CD14-positive monocyte (primary cell): Measurements from ENCODE around the gene CEP128. TPM values are rescaled to one million over a fixed set of nuclear protein-coding genes. Genes with fewer than 3 reads are reported as not detected.

Source experiments
- DNase-seq, 3 donors: peaks; one replicate each; pipeline ENCODE4 v3.0.0-alpha.2; 2011 to 2022
- H2AFZ ChIP-seq: 2 replicates; pipeline ENCODE4 v1.6.0; 2012; ENCODE audit warnings: mild to moderate bottlenecking, low read depth, low read length, inconsistent platforms; ENCODE audit not compliant: insufficient read depth, poor library complexity, severe bottlenecking
- H3K27ac ChIP-seq, 2 donors: 1 replicate in 1 of 2; 2 replicates in 1 of 2; pipeline ENCODE4 v1.5.1; 2012 to 2013; ENCODE audit warnings: low read length in 2 of 2, control low read depth in 1 of 2, inconsistent platforms in 1 of 2, low read depth in 1 of 2, mild to moderate bottlenecking in 1 of 2
- H3K27me3 ChIP-seq, 2 donors: one replicate each; pipeline versions ENCODE4 v1.6.0 to v1.6.1; 2011 to 2013; ENCODE audit warnings: low read length in 2 of 2; ENCODE audit not compliant: control insufficient read depth in 2 of 2, insufficient read depth in 2 of 2
- H3K36me3 ChIP-seq, 2 donors: replicated peaks in 1 of 2; 1 replicate in 1 of 2; 2 replicates in 1 of 2; pipeline versions ENCODE4 v1.5.1 to v1.6.1; 2012 to 2013; ENCODE audit warnings: low read length in 2 of 2, control low read depth in 1 of 2, inconsistent platforms in 1 of 2, mild to moderate bottlenecking in 1 of 2; ENCODE audit not compliant: insufficient read depth in 2 of 2, control insufficient read depth in 1 of 2
- H3K4me1 ChIP-seq, 2 donors: 1 replicate in 1 of 2; 2 replicates in 1 of 2; pipeline versions ENCODE4 v1.5.1 to v1.6.1; 2012 to 2013; ENCODE audit warnings: low read length in 2 of 2, control low read depth in 1 of 2, inconsistent platforms in 1 of 2, mild to moderate bottlenecking in 1 of 2, moderate library complexity in 1 of 2; ENCODE audit not compliant: insufficient read depth in 2 of 2, control insufficient read depth in 1 of 2
- H3K4me2 ChIP-seq: replicated peaks from 2 replicates; pipeline ENCODE3; 2012; ENCODE audit warnings: low read length, moderate library complexity, mild to moderate bottlenecking; ENCODE audit not compliant: poor library complexity, severe bottlenecking; ENCODE audit errors: extremely low read depth
- H3K4me3 ChIP-seq, 3 experiments: fragments of 200-600 bp in 1 of 3; sonication (generic) in 1 of 3; replicated peaks in 1 of 3; 1 replicate in 2 of 3; 2 replicates in 1 of 3; pipeline ENCODE4 v1.5.1; 2011 to 2013; ENCODE audit warnings: low read length in 3 of 3, mild to moderate bottlenecking in 3 of 3, control low read depth in 2 of 3, low read depth in 2 of 3, inconsistent platforms in 1 of 3, moderate library complexity in 1 of 3
- H3K79me2 ChIP-seq: 2 replicates; pipeline ENCODE4 v1.6.0; 2012; ENCODE audit warnings: mild to moderate bottlenecking, control low read depth, inconsistent platforms, low read length, moderate library complexity; ENCODE audit not compliant: insufficient read depth
- H3K9ac ChIP-seq: 2 replicates; pipeline ENCODE4 v1.6.0; 2017; ENCODE audit warnings: low read length, mild to moderate bottlenecking; ENCODE audit not compliant: insufficient read depth, poor library complexity, severe bottlenecking
- H3K9me3 ChIP-seq, 2 donors: replicated peaks in 1 of 2; 1 replicate in 1 of 2; 2 replicates in 1 of 2; pipeline versions ENCODE4 v1.5.1 to v1.6.1; 2012 to 2013; ENCODE audit warnings: low read length in 2 of 2, control low read depth in 1 of 2; ENCODE audit not compliant: control insufficient read depth in 1 of 2, insufficient read depth in 1 of 2
- H4K20me1 ChIP-seq: 2 replicates; pipeline ENCODE4 v1.6.0; 2012; ENCODE audit warnings: mild to moderate bottlenecking, low read length, control low read depth, moderate library complexity; ENCODE audit not compliant: insufficient read depth
- H3K27ac Mint-ChIP-seq, 7 donors: one replicate each; pipeline ENCODE4 v1.8.0; 2020; ENCODE audit warnings: mild to moderate bottlenecking in 7 of 7, mixed read lengths in 7 of 7, moderate library complexity in 6 of 7, inconsistent platforms in 2 of 7
- H3K27me3 Mint-ChIP-seq, 3 donors: one replicate each; pipeline ENCODE4 v1.8.0; 2021 to 2022; ENCODE audit warnings: low read depth in 3 of 3, mild to moderate bottlenecking in 3 of 3, mixed read lengths in 3 of 3, moderate library complexity in 3 of 3, inconsistent platforms in 1 of 3
- H3K36me3 Mint-ChIP-seq, 2 donors: one replicate each; pipeline ENCODE4 v1.8.0; 2020; ENCODE audit warnings: mixed read lengths in 2 of 2, inconsistent platforms in 1 of 2, mild to moderate bottlenecking in 1 of 2
- H3K4me1 Mint-ChIP-seq: one replicate; pipeline ENCODE4 v1.8.0; 2020; ENCODE audit warnings: mild to moderate bottlenecking, mixed read lengths
- H3K4me3 Mint-ChIP-seq, 2 donors: one replicate each; pipeline ENCODE4 v1.8.0; 2020; ENCODE audit warnings: mild to moderate bottlenecking in 2 of 2, mixed read lengths in 2 of 2, moderate library complexity in 1 of 2
- H3K9me3 Mint-ChIP-seq, 7 donors: one replicate each; pipeline ENCODE4 v1.8.0; 2020 to 2022; ENCODE audit warnings: mixed read lengths in 7 of 7, mild to moderate bottlenecking in 6 of 7, moderate library complexity in 6 of 7, inconsistent platforms in 2 of 7
- CTCF ChIP-seq: fragments of 200-600 bp; IDR thresholded peaks from one replicate; pipeline ENCODE4 v1.8.0; 2022; ENCODE audit warnings: antibody characterized with exemption, mild to moderate bottlenecking
- WGBS: methylation state at CpG from one replicate; pipeline ENCODE4 v1.1.5; 2013; ENCODE audit warnings: missing lambda C conversion rate; ENCODE audit not compliant: insufficient coverage; 5-methylcytosine and 5-hydroxymethylcytosine counted together
- intact Hi-C, 2 donors: fragments of 100-400 bp; cut with micrococcal nuclease; formaldehyde crosslinking; loops; one replicate each; pipeline versions ENCODE4 v1.15.0 to v1.15.1; 2023
- polyA plus RNA-seq, 3 donors: library from polyadenylated mRNA; depleted of rRNA in 1 of 3; unstranded in 2 of 3; stranded (reverse) in 1 of 3; fragments of 300-500 nt in 2 of 3; fragments of >200 nt in 1 of 3; fragmentation: Illumina TruSeq in 2 of 3; gene quantifications; 1 replicate in 2 of 3; 2 replicates in 1 of 3; pipeline ENCODE4 v1.2.3, GENCODE V29; 2012 to 2021

The CEP128 gene
- polyA plus RNA-seq, 3 donors: 0.41 to 0.88 (median 0.62) TPM

- Mint-ChIP-seq H3K27me3 (peaks cover 0 to 1% (median 0%) of the 10 kb centered on the region in 3 donors), H3K36me3 (no peaks in the 10 kb centered on the region), H3K4me1 (no peaks in the 10 kb centered on the region), H3K4me3 (no peak overlapping the region), H3K27ac (no peak overlapping the region), H3K9me3 (peaks cover 0 to 10% (median 6%) of the 10 kb centered on the region in 7 donors)
- no peaks in the 10 kb centered on the region for H3K27me3 ChIP-seq
- no peaks in the 10 kb centered on the region for H3K36me3 ChIP-seq
- no peaks in the 10 kb centered on the region for H3K4me1 ChIP-seq
- H3K9ac ChIP-seq: no peak overlapping the region
- no peak overlapping the region for H3K27ac ChIP-seq
- no peak for TF ChIP-seq CTCF
- DNase-seq: no peak
- no peak overlapping the region for H3K4me2 ChIP-seq
- no peak overlapping the region for H2AFZ ChIP-seq
- H3K4me3 ChIP-seq: no peak overlapping the region
- no CpG with 5 or more reads among the region's 1 CpG for WGBS
- H4K20me1 ChIP-seq: no peaks in the 10 kb centered on the region
- intact Hi-C loops: no loop called here
- H3K9me3 ChIP-seq: peaks cover 0 to 14% of the 10 kb centered on the region in 2 donors
- H3K79me2 ChIP-seq: no peaks in the 10 kb centered on the region
Observed at GRCh38 chr14:80456209-80456608, 485.3 kb downstream of the CEP128 start.

DNA sequence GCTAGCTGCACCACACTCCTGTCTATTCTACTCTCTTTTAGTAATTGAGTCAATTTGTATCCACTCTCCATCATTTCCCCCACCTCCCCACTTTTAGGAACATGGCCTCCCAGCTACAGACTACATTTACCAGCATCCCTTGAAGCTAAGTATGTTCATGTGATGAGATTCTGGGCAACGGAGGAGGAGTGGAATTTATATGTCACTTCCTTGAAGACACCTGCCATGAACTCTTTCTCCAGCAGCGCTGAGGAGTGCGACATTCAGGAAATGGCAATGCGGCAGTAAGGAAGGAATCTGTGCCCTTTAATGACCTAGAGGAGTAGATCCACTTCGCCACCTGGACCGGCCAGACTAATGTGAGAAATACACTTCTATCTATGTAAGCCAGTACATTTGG lies 486.5 kb downstream of the CEP128 start:
- no peaks in the 10 kb centered on the region for H3K4me1 Mint-ChIP-seq
- no peaks in the 10 kb centered on the region for H3K27me3 ChIP-seq
- no peaks in the 10 kb centered on the region for H3K79me2 ChIP-seq
- no CpG with 5 or more reads among the region's 6 CpGs for WGBS
- H3K4me3 Mint-ChIP-seq: no peak overlapping the region
- no peak overlapping the region for H3K9ac ChIP-seq
- H3K4me3 ChIP-seq: no peak overlapping the region
- no peaks in the 10 kb centered on the region for H3K36me3 ChIP-seq
- H3K9me3 ChIP-seq: peaks cover 8 to 23% of the 10 kb centered on the region in 2 donors
- peaks cover 0 to 13% (median 10%) of the 10 kb centered on the region in 7 donors for H3K9me3 Mint-ChIP-seq
- H2AFZ ChIP-seq: no peak overlapping the region
- no peak for DNase-seq
- intact Hi-C loops: no loop called here
- H3K27me3 Mint-ChIP-seq: peaks cover 0 to 1% (median 0%) of the 10 kb centered on the region in 3 donors
- no peaks in the 10 kb centered on the region for H3K36me3 Mint-ChIP-seq
- H3K27ac ChIP-seq: no peak overlapping the region
- TF ChIP-seq CTCF: no peak
- H3K27ac Mint-ChIP-seq: no peak overlapping the region
- H3K4me1 ChIP-seq: no peaks in the 10 kb centered on the region
- H3K4me2 ChIP-seq: no peak overlapping the region
- no peaks in the 10 kb centered on the region for H4K20me1 ChIP-seq
